Neural crest cell (in vitro differentiated cells): ENCODE results near the gene SLC35A2. TPM values are rescaled to one million over a fixed set of nuclear protein-coding genes. Genes with fewer than 3 reads are reported as not detected.

Experiments used
- DNase-seq: peaks from one replicate; pipeline ENCODE4 v3.0.0; 2021; ENCODE audit warnings: low read depth, mixed read lengths, low spot score
- H3K27ac Mint-ChIP-seq: one replicate; pipeline ENCODE4 v1.8.0; 2021; ENCODE audit warnings: mild to moderate bottlenecking, mixed read lengths; ENCODE audit not compliant: unreplicated experiment
- H3K27me3 Mint-ChIP-seq: 2 replicates; pipeline ENCODE4 v1.8.0; 2021; ENCODE audit warnings: low read depth, mild to moderate bottlenecking, mixed read lengths
- H3K36me3 Mint-ChIP-seq: 2 replicates; pipeline ENCODE4 v1.8.0; 2021; ENCODE audit warnings: low read depth, mild to moderate bottlenecking, mixed read lengths
- H3K4me1 Mint-ChIP-seq: 2 replicates; pipeline ENCODE4 v1.8.0; 2021; ENCODE audit warnings: mixed read lengths
- H3K4me3 Mint-ChIP-seq: one replicate; pipeline ENCODE4 v1.8.0; 2021; ENCODE audit warnings: mild to moderate bottlenecking, mixed read lengths
- H3K9me3 Mint-ChIP-seq: 2 replicates; pipeline ENCODE4 v1.8.0; 2021; ENCODE audit warnings: mixed read lengths
- CTCF ChIP-seq: fragments of 200-600 bp; sonication (generic); conservative IDR thresholded peaks from 2 replicates; pipeline ENCODE4 v1.5.0; 2021; ENCODE audit warnings: antibody characterized with exemption, mild to moderate bottlenecking
- total RNA-seq: library from RNA; stranded (reverse); gene quantifications from 2 replicates; pipeline ENCODE4 v1.2.1, GENCODE V29; 2021

SLC35A2 gene
- total RNA-seq, 1 donor from 2014 or later, result 22.6 TPM

- no peaks in the 10 kb centered on the region for H3K36me3 Mint-ChIP-seq
- H3K4me1 Mint-ChIP-seq, result peaks cover 20% of the 10 kb centered on the region
- no peaks in the 10 kb centered on the region for H3K9me3 Mint-ChIP-seq
- DNase-seq, result no peak
- no peaks in the 10 kb centered on the region for H3K27me3 Mint-ChIP-seq
- peak overlapping the region; percentile 89 for H3K4me3 Mint-ChIP-seq
- no peak for TF ChIP-seq CTCF
- no peak overlapping the region for H3K27ac Mint-ChIP-seq
These were observed 1.6 kb downstream of the SLC35A2 start for GRCh38 chrX:48909703-48910294.

GRCh38 chrX:48908600-48908999, 2.8 kb downstream of the SLC35A2 start:
- TF ChIP-seq CTCF, result no peak
- Mint-ChIP-seq H3K9me3 (no peaks in the 10 kb centered on the region), H3K4me3 (peak overlapping the region; percentile 54), H3K4me1 (peaks cover 20% of the 10 kb centered on the region), H3K27me3 (no peaks in the 10 kb centered on the region), H3K27ac (no peak overlapping the region), H3K36me3 (peaks cover 6% of the 10 kb centered on the region)
- DNase-seq, result no peak

GRCh38 chrX:48905090-48905790, 6.2 kb downstream of the SLC35A2 start:
- Mint-ChIP-seq H3K4me1 (no peaks in the 10 kb centered on the region), H3K27me3 (no peaks in the 10 kb centered on the region), H3K4me3 (peak overlapping the region; percentile 23), H3K27ac (no peak overlapping the region), H3K36me3 (peaks cover 16% of the 10 kb centered on the region), H3K9me3 (no peaks in the 10 kb centered on the region)
- no peak for DNase-seq
- no peak for TF ChIP-seq CTCF

GRCh38 chrX:48904626-48905025, 6.8 kb downstream of the SLC35A2 start:
- H3K4me1 Mint-ChIP-seq, result no peaks in the 10 kb centered on the region
- H3K27me3 Mint-ChIP-seq, result no peaks in the 10 kb centered on the region
- no peak overlapping the region for H3K4me3 Mint-ChIP-seq
- DNase-seq, result no peak
- H3K9me3 Mint-ChIP-seq, result no peaks in the 10 kb centered on the region
- H3K36me3 Mint-ChIP-seq, result peaks cover 16% of the 10 kb centered on the region
- no peak overlapping the region for H3K27ac Mint-ChIP-seq
- no peak for TF ChIP-seq CTCF

GRCh38 chrX:48904180-48904579, 7.3 kb downstream of the SLC35A2 start:
- Mint-ChIP-seq H3K4me1 (no peaks in the 10 kb centered on the region), H3K36me3 (peaks cover 16% of the 10 kb centered on the region), H3K4me3 (peak overlapping the region; percentile 38), H3K27ac (no peak overlapping the region), H3K9me3 (no peaks in the 10 kb centered on the region), H3K27me3 (no peaks in the 10 kb centered on the region)
- TF ChIP-seq CTCF, result no peak
- DNase-seq, result no peak
